GM21447 (cell line): ENCODE results near the gene RNASE11.
"Not testable (repeated sequence)": the region's sequence is repeated elsewhere in the genome, so short reads cannot be mapped to it uniquely, and the experiment has no call there.

Experiments used
- ATAC-seq: cut with Tn5 transposase; IDR thresholded peaks from one replicate; pipeline ENCODE4 v1.9.1; 2021; ENCODE audit not compliant: unreplicated experiment

RNASE11 gene

DNA sequence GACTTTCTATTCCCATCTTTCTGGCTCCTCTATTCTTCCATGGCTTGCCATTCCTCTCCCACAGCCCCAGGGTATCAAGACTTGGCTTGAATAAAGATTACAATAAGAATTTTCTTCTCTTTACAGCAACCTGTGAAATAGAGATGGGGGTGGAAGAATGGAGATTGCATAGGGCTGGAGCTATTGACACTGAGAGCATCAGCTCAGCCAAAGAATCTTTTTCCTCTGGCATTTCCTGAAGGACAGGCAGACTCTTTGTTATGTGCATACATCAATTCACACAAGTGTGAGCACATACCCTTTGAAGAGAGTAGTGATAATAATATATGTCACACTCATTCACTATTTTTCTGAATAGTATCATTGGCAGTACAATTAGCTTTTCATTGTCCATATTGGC lies 4.7 kb downstream of the RNASE11 start:
- no peak for ATAC-seq

DNA sequence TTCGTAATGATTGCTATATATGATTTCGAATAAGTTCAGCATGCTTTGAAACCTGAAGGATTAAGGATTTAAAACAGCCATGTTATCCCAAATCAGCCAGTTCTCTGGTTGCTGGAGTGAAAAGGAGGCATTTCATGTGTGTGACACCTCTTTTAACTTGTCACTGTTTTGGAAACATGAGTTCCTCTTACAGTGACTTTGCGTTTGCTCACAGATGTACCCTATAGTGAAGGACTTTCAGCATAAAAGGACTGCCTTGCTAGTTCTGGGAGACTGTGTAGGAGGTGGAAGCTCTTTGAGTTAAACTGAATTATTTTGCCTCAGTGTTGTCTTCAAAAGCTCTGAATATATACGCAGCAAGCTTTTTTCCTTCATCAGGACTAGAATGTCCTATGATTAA lies 7.6 kb downstream of the RNASE11 start:
- no peak for ATAC-seq

DNA sequence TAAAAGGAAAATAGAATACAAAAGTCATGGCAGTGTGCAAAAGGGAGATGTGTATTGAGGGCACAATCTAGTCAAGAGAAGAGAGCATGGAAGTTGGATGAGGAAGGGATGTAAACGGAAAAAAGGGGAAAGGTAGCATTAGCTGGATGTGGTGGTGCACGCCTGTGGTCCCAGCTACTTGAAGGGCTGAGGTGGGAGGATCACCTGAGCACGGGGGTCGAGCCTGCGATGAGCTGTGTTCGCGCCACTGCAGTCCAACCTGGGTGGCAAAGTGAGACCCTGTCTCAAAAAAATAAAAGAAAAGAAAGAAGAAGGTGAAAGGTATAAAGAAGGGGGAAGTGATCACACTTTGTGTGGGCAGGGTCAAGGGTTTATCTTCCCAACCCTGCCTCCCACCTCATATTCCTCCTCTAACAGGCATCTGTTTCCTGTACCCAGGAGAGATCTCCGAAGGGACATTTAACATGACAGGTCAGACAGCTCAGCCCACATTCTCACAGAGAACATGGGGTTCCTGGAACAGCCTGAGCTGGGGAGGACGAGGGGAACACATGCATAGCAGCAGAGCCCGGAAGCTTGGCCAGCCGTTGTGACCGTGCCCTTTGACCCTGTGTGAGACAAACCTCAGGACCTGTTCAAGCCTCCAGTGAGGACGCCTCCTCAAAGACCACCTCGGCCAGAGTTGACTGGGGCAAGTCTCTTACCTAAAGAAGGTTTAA lies 8.9 kb downstream of the RNASE11 start:
- ATAC-seq = no peak

DNA sequence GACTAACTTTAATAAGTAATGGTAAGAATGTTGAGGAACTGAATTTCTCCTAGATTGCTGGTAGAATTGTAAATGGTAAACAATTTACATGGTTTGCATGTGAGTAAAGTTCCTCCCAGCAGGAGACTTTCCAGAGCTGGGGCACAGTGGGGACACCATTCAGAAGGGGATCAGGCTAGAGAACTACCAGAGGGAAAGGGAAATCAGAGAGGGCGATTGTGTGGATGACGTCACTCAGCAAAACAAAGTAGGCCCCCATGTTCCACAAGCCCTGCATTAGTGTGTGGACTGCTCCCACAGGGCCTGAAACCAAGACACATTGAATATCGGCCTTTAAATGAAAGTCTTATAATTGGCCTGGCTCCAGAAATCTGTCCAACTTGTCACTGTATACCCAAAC lies 9.5 kb downstream of the RNASE11 start:
- no peak for ATAC-seq

DNA sequence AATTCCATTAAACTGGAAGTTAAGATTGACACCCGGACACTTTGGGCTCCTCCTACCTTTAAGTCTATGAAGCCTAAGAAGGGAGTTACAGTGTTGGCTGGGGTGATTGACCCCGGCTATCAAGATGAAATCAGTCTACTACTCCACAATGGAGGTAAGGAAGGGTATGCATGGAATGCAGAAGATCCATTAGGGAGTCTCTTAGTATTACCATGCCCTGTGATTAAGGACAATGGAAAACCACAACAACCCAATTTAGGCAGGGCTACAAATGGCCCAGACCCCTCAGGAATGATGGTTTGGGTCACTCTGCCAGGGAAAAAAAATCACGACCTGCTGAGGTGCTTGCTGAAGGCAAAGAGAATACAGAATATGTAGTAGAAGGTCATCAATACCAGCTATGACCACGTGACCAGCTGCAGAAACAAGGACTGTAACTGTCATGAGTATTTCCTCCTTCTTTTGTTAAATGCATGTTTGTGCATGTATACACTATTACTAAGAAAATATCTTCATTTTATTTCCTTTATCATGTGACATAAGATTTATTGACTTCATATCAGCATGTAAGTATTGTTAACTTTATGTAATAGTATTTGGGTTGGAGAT lies 15.3 kb downstream of the RNASE11 start:
- ATAC-seq = not testable (repeated sequence)

DNA sequence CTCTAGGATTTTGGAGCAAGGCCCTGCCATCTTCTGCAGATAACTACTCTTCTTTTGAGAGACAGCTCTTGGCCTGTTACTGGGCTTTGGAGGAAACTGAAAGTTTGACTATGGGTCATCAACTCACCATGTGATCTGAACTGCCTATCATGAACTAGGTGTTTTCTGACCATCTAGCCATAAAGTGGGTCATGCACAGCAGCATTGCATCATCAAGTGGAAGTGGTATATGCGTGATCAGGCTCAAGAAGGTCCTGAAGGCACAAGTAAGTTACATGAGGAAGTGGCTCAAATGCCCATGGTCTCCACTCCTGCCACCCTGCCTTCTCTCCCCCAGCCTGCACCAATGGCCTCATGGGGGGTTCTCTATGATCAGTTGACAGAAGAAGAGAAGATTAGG lies 17.1 kb downstream of the RNASE11 start:
- not testable (repeated sequence) for ATAC-seq

DNA sequence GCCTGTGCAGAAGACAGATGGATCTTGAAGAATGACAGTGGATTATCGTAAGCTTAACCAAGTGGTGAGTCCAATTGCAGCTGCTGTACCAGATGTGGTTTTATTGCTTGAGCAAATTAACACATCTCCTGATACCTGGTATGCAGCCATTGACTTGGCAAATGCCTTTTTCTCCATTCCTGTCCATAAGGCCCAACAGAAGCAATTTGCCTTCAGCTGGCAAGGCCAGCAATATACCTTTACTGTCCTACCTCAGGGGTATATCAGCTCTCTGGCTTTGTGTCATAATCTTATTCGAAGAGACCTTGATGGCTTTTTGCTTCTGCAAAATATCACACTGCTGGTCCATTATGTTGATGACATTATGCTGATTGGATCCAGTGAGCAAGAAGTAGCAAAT lies 17.9 kb downstream of the RNASE11 start:
- not testable (repeated sequence) for ATAC-seq

DNA sequence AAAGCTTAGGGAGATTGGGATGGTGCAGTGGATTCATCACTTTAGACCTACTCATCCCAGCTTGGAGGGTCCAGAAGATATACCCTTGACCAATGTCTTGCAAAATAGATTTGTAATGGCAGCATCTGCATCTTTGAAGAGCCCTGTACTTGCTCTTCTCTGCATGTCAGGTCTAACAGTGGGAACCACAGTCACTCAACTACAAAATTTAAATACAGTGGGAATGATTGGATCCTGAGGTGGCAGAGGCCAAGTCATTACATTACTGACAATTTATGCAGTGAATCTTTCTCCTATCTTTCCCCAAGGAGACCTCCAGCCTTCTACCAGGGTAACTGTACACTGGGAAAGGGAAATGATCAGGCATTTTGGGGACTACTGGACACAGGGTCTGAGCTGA lies 18.7 kb downstream of the RNASE11 start:
- ATAC-seq = no peak

DNA sequence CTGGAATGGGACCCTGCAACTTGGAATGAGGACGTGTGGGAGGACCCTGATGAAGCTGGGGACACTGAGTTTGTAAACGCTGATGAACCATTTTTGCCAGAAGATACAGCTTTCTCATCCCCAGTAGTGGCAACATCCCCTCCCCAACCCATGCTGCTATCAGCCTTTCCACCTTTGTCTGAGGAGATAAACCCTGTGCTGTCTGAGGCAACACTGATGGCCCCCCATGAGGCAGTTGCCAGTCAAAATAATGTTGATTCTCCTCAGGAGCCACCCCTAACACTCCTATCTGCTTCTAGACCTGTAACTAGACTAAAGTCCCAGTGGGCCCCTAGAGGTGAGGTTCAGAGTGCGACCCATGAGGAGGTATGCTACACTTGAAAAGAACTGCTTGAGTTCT lies 19.4 kb downstream of the RNASE11 start:
- no peak for ATAC-seq

DNA sequence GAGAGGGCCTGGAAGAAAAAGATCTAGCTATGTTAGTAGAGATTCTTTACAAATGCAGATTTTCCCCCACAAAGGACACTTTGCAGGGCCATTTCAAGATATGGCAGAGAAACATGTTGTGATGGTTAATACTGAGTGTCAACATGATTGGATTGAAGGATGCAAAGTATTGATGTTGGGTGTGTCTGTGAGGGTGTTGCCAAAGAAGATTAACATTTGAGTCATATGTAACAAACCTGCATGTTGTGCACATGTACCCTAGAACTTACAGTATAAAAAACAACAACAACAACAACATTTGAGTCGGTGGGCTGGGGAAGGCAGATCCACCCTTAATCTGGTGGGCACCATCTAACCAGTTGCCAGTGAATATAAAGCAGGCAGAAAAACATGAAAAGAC lies 20.6 kb downstream of the RNASE11 start:
- ATAC-seq = not testable (repeated sequence)

DNA sequence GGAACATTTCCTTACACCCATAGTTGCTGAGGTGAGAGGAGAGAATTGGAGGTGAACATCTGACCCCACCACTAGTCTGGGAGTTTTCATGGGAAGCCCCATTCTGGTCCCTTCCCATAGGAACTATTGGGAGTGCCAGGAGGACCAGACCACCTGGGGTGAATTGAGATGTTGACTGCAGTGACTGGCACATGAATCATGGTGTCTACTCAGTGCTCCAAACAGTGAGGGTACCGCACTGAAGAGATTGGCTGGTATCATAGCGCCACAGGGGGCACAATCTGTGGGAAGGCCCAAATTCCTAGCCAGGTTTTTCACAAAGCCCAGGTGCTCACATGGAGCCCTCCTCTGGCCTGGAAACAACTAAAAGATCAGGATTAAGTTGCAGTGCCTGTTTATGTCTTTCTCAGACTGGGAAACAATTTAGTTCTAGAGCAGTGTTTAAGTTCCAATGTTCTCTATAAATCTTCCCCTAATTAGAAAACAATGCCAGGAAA lies 23.3 kb downstream of the RNASE11 start:
- no peak for ATAC-seq

DNA sequence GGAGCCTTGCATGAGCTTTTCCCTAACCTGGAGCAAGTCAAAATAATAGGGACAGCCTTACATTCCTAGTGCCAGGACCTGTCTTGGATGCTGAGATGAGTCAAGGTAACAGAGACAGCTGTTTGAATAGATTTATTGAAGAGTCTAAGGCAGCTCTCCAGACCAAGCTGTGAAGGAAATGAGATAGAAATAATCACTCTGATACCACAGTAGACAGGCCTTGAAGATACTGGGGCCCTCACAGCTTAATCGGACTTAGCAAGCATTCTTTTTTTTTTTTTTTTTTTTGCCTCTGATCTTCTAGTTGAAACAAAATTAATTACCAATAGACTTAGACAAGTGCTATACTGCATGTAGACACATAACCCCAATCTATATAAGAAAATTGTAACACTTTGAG lies 23.8 kb downstream of the RNASE11 start:
- no peak for ATAC-seq

DNA sequence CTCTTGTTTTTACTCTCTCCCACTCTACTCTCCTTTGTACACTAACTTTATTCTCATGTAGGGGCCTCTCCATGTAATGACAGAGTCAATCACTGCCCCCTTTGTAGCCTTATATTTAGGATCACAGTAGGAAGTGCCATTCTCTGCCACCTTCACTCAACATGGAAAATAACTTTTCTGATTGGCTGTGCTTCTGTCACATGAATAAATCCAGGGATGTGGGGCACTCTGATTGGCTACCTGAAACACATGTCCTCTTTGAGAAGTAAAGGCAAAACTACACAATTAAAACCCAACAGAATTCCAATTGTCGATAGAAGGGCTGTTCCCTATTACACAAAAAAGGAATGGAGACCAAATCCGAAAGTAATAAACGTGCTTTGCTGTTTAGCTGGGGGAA lies 26.8 kb downstream of the RNASE11 start, which contains the start of gene RNASE9:
RNASE9 (minus strand) TSS at position 87 of the 400 bp plus-strand sequence.
- no peak for ATAC-seq

DNA sequence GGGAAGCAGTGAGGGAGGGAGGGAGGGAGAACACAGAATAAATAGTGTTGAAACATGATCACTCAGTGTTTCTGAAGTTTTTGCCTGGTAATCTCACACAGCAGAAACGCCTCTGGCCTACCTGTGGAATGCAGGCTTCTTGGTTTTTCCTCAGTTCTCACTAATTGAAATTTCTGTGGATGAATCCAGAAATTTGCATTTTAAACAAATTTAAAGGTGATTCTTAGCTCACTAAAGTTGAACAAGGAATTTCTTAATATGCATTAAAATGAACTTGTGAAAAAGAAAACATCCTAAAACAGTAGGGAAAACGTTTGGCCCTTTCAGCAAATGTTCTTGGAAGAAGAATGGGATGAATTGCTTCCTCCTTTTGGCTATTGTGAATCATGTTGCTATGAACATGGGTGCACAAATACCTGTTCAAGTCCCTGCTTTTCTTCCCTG lies 28.3 kb downstream of the RNASE11 start:
- no peak for ATAC-seq

DNA sequence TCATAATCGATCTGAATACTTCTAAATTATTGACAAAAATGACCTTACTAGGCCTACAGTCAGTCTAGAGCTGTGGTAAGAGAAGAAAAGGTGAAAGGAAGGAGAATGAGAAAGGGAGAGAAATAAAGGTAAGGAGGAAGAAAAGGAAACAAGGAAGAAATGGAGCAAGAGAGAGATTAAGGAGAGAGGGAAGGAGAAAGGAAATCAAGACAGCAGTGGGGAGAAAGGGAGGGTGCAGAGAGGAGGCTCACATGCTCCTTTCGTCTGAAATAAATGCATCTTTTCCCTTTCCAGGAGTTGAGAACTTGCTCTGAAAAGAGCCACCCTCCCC lies 30.6 kb downstream of the RNASE11 start:
- ATAC-seq = no peak

DNA sequence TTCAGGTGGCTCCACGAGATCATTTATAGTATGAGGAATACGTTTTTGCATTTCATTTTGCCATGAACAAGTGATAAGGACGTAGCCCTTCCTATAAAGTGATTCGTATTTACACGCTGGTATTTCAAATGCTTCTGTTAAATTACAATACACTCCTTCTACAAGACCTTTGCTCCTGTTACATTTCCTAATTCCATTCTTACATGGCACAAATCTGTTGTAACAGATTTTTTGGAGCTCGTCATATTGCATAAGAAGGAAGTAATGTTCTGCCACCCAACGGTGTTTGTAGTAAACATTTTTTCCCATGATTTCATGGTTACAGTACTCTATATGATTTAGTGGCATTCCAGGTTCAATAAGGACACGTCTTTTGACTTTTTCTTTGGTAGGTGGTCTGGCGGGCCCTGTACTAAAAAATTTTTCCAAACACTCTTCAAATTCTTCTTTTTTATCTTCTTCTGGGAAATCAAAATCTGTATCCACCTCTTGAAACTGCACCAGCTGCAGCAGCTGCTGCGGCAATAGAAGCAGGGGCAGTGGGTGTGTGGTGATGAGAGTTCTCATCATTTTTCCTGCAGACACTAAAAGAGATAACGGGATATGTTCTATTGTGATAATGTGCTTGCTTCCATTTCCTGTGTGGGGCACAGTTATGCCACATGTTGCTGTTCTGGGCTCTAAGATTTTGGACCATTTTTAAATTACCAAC lies 31.1 kb downstream of the RNASE11 start:
- no peak for ATAC-seq

DNA sequence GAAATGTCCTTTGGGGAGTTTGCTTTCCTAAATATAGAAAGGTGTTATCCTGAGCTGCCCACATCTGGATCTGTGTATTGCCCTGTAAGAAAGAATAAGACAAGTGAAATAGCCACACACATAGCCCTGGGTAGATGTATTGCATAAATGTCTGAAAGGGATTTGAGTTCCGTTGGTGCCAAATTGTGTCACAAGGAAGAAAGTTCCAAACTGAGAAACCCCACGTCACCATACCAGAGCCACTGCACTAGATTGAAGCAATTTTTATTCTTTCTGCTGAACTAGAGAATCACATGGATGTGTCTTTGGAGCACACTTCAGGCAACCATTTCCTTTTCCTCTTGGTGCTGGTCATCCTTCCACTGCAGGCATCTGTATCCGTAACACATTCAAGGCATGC lies 32.0 kb downstream of the RNASE11 start:
- ATAC-seq = no peak

DNA sequence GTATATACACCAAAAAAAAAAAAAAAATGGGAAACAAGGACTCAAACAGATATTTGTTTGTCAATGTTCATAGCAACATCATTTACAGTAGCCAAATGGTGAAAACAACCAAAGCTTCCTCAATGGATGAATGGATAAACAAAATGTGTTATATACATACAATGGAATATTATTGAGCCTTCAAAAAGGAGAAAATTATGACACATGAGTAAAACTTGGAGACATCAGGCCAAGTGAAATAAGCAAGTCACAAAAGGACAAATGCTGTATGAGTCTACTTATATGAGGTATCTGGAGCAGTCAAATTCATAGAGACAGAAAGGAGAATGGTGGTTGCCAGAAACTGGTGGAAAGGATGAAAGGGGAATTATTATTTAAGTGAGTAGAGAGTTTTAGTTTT lies 34.8 kb downstream of the RNASE11 start:
- no peak for ATAC-seq

DNA sequence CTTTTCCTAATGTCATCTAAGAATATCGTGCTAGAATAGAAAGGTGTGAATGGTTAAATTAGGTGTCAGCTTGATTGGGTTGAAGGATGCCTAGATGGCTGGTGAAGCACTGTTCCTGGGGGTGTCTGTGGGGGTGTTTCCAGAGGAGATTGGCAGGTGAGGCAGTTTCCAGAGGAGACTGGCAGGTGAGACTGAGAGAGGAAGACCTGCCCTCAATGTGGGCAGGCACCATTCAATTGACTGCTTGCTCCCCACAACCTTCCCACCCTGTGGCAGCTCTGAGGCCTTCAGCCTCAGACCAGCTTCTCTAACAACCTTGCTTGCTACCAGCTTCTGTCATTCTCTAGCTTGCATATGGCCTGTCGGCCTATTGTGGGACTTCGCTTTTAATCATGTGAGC lies 36.2 kb downstream of the RNASE11 start:
- no peak for ATAC-seq

DNA sequence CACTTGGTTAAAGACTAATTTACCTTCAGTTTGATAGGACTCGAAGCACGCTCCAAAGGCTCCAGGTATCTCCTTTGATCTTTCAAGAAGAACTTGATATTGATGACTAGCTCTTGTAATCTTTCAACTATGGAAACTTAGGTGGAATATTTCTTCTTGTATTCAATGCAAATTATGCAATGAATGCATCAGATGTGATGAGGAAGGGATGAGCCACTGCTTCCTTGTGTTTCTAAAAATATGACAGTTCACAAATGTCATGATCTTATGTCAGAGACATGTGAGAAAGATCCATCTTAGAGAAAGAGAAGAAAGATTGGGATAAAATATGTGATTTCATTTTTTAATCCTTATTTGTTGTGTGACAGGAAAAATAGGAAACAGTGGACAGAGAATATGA lies 36.9 kb downstream of the RNASE11 start:
- ATAC-seq = no peak

DNA sequence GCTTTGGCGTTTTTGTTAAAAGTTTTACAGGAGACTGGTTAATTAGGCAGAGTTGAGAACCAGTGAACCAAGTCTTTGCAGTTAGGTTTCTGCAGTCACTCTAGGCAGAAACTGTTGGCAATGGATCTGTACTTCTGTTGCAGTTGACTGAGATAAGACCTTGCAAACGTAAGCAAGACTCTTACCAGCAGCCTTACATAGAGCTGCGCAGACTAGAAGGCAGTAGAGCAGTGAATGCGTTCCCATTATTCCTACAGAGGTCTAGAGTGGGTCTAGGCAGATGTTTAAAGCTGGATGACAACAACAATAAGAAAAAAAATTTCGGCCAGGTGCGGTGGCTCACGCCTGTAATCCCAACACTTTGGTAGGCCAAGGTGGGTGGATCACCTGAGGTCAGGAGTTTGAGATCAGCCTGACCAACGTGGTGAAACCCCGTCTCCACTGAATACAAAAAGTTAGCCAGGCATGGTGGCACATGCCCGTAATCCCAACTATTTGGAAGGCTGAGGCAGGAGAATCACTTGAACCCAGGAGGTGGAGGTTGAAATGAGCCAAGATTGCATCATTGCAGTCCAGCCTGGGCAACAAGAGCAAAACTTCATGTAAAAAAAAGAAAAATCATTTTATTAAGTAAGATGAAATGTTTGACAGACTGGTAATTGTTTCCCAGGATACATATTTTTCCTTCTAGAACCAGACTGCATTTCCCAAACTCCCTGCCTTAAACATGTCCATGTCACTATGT lies 39.2 kb downstream of the RNASE11 start:
- no peak for ATAC-seq
